HepG2 (cell line): ENCODE measurements around the gene TASP1. TPM values are rescaled to one million over a fixed set of nuclear protein-coding genes. Genes with fewer than 3 reads are reported as not detected.
A peak's percentile ranks its signal among the peaks of the same experiment; 100 is the strongest.

ENCODE experiments used
- ARID5B ChIP-seq: IDR thresholded peaks from 2 replicates; pipeline ENCODE4 v1.4.0; 2020; ENCODE audit warnings: mild to moderate bottlenecking, missing genetic modification reagents
- ATF2 ChIP-seq: sonication (generic); formaldehyde crosslinking; IDR thresholded peaks from 2 replicates; pipeline ENCODE4 v1.4.0; 2020; ENCODE audit warnings: missing genetic modification reagents
- CREM ChIP-seq, 2 experiments: sonication (generic) in 1 of 2; formaldehyde crosslinking in 1 of 2; IDR thresholded peaks; 2 replicates each; pipeline versions ENCODE4 v1.4.0 to v1.6.1; 2016 to 2020; ENCODE audit warnings: antibody characterized with exemption in 1 of 2, mild to moderate bottlenecking in 1 of 2, missing genetic modification reagents in 1 of 2
- MEIS1 ChIP-seq: sonication (generic); formaldehyde crosslinking; IDR thresholded peaks from 2 replicates; pipeline ENCODE4 v1.9.0; 2021; ENCODE audit warnings: mild to moderate bottlenecking, missing genetic modification reagents, moderate library complexity, borderline replicate concordance
- MTA3 ChIP-seq: sonication (generic); formaldehyde crosslinking; IDR thresholded peaks from 2 replicates; pipeline ENCODE4 v1.4.0; 2020; ENCODE audit warnings: missing genetic modification reagents
- NR2F1 ChIP-seq, 2 experiments: fragments of 450-650 bp in 1 of 2; formaldehyde crosslinking in 1 of 2; IDR thresholded peaks; 2 replicates each; pipeline versions ENCODE4 v1.5.0 to v1.6.1; 2016 to 2020; ENCODE audit warnings: mild to moderate bottlenecking in 1 of 2, missing compliant biosample characterization in 1 of 2, missing genetic modification reagents in 1 of 2, moderate library complexity in 1 of 2
- RARA ChIP-seq: IDR thresholded peaks from 2 replicates; pipeline ENCODE4 v1.6.1; 2016; ENCODE audit warnings: missing genetic modification reagents, missing compliant biosample characterization
- REXO4 ChIP-seq: sonication (generic); formaldehyde crosslinking; IDR thresholded peaks from 2 replicates; pipeline ENCODE4 v1.8.0; 2022; ENCODE audit warnings: missing genetic modification reagents, mild to moderate bottlenecking, borderline replicate concordance
- SP5 ChIP-seq: IDR thresholded peaks from 2 replicates; pipeline ENCODE4 v1.6.1; 2016; ENCODE audit warnings: low read depth, borderline replicate concordance
- ZBTB44 ChIP-seq: sonication (generic); formaldehyde crosslinking; IDR thresholded peaks from 2 replicates; pipeline ENCODE4 v1.4.0; 2020; ENCODE audit warnings: missing genetic modification reagents
- ZNF138 ChIP-seq: sonication (generic); formaldehyde crosslinking; IDR thresholded peaks from 2 replicates; pipeline ENCODE4 v1.5.0; 2020; ENCODE audit warnings: mild to moderate bottlenecking, low read depth, missing genetic modification reagents
- ZNF33B ChIP-seq: sonication (generic); formaldehyde crosslinking; IDR thresholded peaks from 2 replicates; pipeline ENCODE4 v1.5.1; 2020; ENCODE audit warnings: mild to moderate bottlenecking, missing genetic modification reagents
- ZNF441 ChIP-seq: sonication (generic); formaldehyde crosslinking; IDR thresholded peaks from 2 replicates; pipeline ENCODE4 v1.7.0; 2021; ENCODE audit warnings: missing genetic modification reagents, borderline replicate concordance
- ZNF777 ChIP-seq: sonication (generic); formaldehyde crosslinking; IDR thresholded peaks from 2 replicates; pipeline ENCODE4 v1.4.0; 2020; ENCODE audit warnings: missing genetic modification reagents
- ZNF816 ChIP-seq: sonication (generic); formaldehyde crosslinking; IDR thresholded peaks from 2 replicates; pipeline ENCODE4 v1.8.0; 2022; ENCODE audit warnings: missing genetic modification reagents, mild to moderate bottlenecking, borderline replicate concordance
- polyA plus RNA-seq, 8 experiments: library from polyadenylated mRNA; depleted of rRNA in 3 of 8; stranded (reverse) in 7 of 8; unstranded in 1 of 8; fragments of >200 nt; fragmentation: Illumina TruSeq in 4 of 8; extraction: Trizol in 4 of 8; gene quantifications; 2 replicates each; pipeline versions ENCODE4 v1.2.1 to v1.2.3, GENCODE V29; 2011 to 2016; ENCODE audit warnings: low read depth in 4 of 8, missing spikeins in 1 of 8, mixed read lengths in 1 of 8; ENCODE audit not compliant: insufficient read depth in 1 of 8
- total RNA-seq, 5 experiments: library from RNA; depleted of rRNA; stranded (reverse); fragments of >200 nt; fragmentation: Illumina TruSeq; extraction: Trizol; gene quantifications; 2 replicates each; pipeline ENCODE4 v1.2.3, GENCODE V29; 2016; ENCODE audit warnings: low read depth in 1 of 5
- TF ChIP-seq, protein P1 (sequence below): sonication (generic); formaldehyde crosslinking; IDR thresholded peaks from 2 replicates; pipeline ENCODE4 v1.5.0; 2020; ENCODE audit warnings: mild to moderate bottlenecking, missing genetic modification reagents, moderate library complexity
- TF ChIP-seq, protein P2 (sequence below): IDR thresholded peaks from 2 replicates; pipeline ENCODE4 v1.6.1; 2016; ENCODE audit warnings: low read depth

TASP1 gene
- total and polyA plus RNA-seq, 2 of the 13 experiments (the other 11 are each of a cell fraction or from before 2014, with no cell fraction given): 10.0 to 25.2 TPM

GRCh38 chr20:13418263-13419229, 220.2 kb downstream of the TASP1 start (continued):
- TF ChIP-seq MEIS1 (CRISPR knock-in tag) (peak; percentile 89), ZBTB44 (CRISPR knock-in tag) (no peak), ATF2 (CRISPR knock-in tag) (peak; percentile 71), ARID5B (CRISPR knock-in tag) (peak; percentile 100), ZNF441 (CRISPR knock-in tag) (no peak), RARA (CRISPR knock-in tag) (peak; percentile 96), ZNF816 (CRISPR knock-in tag) (peak; percentile 87; the same call in 1 of the 2 replicates), ZNF777 (CRISPR knock-in tag) (no peak), REXO4 (CRISPR knock-in tag) (no peak), MTA3 (CRISPR knock-in tag) (no peak), CREM (IDR thresholded peaks at IDR 0.05) (peak; percentile 93), CREM (CRISPR knock-in tag; IDR thresholded peaks at IDR 0.05) (no peak), ZNF138 (CRISPR knock-in tag) (no peak), NR2F1 (CRISPR knock-in tag; IDR thresholded peaks at IDR 0.05) (no peak), SP5 (CRISPR knock-in tag) (peak; percentile 42; the same call in 1 of the 2 replicates), ZNF33B (0 out of 2 replicates have a peak, but pooled peaks have one; percentile 41)
- TF ChIP-seq, protein P1, sequence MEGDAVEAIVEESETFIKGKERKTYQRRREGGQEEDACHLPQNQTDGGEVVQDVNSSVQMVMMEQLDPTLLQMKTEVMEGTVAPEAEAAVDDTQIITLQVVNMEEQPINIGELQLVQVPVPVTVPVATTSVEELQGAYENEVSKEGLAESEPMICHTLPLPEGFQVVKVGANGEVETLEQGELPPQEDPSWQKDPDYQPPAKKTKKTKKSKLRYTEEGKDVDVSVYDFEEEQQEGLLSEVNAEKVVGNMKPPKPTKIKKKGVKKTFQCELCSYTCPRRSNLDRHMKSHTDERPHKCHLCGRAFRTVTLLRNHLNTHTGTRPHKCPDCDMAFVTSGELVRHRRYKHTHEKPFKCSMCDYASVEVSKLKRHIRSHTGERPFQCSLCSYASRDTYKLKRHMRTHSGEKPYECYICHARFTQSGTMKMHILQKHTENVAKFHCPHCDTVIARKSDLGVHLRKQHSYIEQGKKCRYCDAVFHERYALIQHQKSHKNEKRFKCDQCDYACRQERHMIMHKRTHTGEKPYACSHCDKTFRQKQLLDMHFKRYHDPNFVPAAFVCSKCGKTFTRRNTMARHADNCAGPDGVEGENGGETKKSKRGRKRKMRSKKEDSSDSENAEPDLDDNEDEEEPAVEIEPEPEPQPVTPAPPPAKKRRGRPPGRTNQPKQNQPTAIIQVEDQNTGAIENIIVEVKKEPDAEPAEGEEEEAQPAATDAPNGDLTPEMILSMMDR (CRISPR knock-in tag): no peak
- TF ChIP-seq, protein P2, sequence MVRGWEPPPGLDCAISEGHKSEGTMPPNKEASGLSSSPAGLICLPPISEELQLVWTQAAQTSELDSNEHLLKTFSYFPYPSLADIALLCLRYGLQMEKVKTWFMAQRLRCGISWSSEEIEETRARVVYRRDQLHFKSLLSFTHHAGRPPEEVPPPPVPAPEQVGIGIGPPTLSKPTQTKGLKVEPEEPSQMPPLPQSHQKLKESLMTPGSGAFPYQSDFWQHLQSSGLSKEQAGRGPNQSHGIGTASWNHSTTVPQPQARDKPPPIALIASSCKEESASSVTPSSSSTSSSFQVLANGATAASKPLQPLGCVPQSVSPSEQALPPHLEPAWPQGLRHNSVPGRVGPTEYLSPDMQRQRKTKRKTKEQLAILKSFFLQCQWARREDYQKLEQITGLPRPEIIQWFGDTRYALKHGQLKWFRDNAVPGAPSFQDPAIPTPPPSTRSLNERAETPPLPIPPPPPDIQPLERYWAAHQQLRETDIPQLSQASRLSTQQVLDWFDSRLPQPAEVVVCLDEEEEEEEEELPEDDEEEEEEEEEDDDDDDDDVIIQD: peak; percentile 99
